Measurements from ENCODE around the gene HPD. TPM values are rescaled to one million over a fixed set of nuclear protein-coding genes. Genes with fewer than 3 reads are reported as not detected.

The HPD gene
- total RNA-seq, 2 experiments from 2014 or later = not detected

DNA sequence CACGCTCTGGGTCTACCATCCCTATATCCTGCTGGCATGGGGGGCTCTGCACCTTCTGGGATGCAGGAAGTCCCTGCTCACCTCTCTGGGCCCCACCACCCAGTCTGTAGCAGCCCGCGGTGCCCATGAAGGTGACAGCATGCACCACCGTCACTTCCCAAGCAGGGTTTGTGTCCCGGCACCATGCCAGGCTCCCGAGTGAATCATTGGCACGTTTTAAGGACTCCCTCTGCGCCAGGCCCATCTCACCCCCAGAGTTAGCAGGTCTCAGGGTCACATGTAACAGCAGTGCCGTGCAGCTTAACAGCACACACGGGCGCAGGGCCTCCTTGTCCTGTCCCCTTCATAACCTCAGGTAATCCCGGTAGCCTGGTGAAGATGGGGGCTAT, 34.9 kb downstream of the HPD start:
- Histone ChIP-seq H3K4me1 (ENCODE audit: insufficient read depth, low read length, poor library complexity, severe bottlenecking) (no peaks in the 10 kb centered on the region), H3K36me3 (ENCODE audit: insufficient read depth, low read length) (peaks cover 71% of the 10 kb centered on the region), H3K9me2 (ENCODE audit: insufficient read depth, low read length) (no peaks in the 10 kb centered on the region), H3K4me2 (ENCODE audit: low read length) (no peak overlapping the region), H3K79me2 (ENCODE audit: insufficient read depth, low read depth, low read length) (no peaks in the 10 kb centered on the region), H3K4me3 (ENCODE audit: low read depth, low read length, poor library complexity, severe bottlenecking) (no peak overlapping the region), H3K27ac (ENCODE audit: low read depth, low read length, poor library complexity, severe bottlenecking) (no peak overlapping the region), H4K20me1 (ENCODE audit: insufficient read depth, low read length) (no peaks in the 10 kb centered on the region; the same call in 1 of the 2 replicates), H2AFZ (ENCODE audit: low read length) (no peak overlapping the region), H3K9me3 (ENCODE audit: low read length) (no peaks in the 10 kb centered on the region)
- TF ChIP-seq EZH2phosphoT487 (IDR thresholded peaks at IDR 0.05; ENCODE audit: borderline replicate concordance, low read depth, low read length) = no peak
- TF ChIP-seq, protein P1, sequence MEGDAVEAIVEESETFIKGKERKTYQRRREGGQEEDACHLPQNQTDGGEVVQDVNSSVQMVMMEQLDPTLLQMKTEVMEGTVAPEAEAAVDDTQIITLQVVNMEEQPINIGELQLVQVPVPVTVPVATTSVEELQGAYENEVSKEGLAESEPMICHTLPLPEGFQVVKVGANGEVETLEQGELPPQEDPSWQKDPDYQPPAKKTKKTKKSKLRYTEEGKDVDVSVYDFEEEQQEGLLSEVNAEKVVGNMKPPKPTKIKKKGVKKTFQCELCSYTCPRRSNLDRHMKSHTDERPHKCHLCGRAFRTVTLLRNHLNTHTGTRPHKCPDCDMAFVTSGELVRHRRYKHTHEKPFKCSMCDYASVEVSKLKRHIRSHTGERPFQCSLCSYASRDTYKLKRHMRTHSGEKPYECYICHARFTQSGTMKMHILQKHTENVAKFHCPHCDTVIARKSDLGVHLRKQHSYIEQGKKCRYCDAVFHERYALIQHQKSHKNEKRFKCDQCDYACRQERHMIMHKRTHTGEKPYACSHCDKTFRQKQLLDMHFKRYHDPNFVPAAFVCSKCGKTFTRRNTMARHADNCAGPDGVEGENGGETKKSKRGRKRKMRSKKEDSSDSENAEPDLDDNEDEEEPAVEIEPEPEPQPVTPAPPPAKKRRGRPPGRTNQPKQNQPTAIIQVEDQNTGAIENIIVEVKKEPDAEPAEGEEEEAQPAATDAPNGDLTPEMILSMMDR (conservative IDR thresholded peaks at IDR 0.05; ENCODE audit: low read length) = no peak
- DNase-seq (ENCODE audit: low spot score) = no peak
- BruUV-seq (replicated peaks) = no TSS peak
- ChIA-PET POLR2A (no interaction called here), CTCF (ENCODE audit: unreplicated experiment) (no interaction called here)
- intact Hi-C loops (cut with micrococcal nuclease; ENCODE audit: unreplicated experiment) = no loop called here

DNA sequence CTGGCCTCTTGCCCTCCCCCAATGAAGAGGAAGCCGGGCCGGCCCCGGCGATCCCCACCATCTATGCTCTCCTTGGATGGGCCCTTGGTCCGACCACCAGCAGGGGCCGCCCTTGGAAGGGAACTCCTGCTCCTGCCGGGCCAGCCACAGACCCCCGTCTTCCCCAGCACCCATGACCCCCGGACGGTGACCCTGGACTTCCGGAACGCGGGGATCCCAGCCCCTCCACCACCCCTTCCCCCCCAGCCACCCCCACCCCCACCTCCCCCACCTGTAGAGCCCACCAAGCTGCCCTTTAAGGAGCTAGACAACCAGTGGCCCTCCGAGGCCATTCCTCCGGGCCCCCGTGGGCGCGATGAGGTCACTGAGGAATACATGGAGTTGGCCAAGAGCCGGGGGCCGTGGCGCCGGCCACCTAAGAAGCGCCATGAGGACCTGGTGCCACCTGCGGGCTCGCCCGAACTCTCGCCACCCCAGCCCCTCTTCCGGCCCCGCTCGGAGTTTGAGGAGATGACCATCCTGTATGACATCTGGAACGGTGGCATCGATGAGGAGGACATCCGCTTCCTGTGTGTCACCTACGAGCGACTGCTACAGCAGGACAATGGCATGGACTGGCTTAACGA, 35.4 kb downstream of the HPD start:
- POLR2A ChIA-PET = no interaction called here
- H3K36me3 ChIP-seq (ENCODE audit: insufficient read depth, low read length) = peaks cover 68% of the 10 kb centered on the region
- no TSS peak for BruUV-seq (replicated peaks)
- intact Hi-C loops (cut with micrococcal nuclease; ENCODE audit: unreplicated experiment) = no loop called here
- H3K9me2 ChIP-seq (ENCODE audit: insufficient read depth, low read length) = no peaks in the 10 kb centered on the region
- H3K27ac ChIP-seq (ENCODE audit: low read depth, low read length, poor library complexity, severe bottlenecking) = no peak overlapping the region
- no peak for DNase-seq (ENCODE audit: low spot score)
- no peaks in the 10 kb centered on the region for H4K20me1 ChIP-seq (ENCODE audit: insufficient read depth, low read length)
- no peak overlapping the region for H3K4me3 ChIP-seq (ENCODE audit: low read depth, low read length, poor library complexity, severe bottlenecking)
- no peaks in the 10 kb centered on the region for H3K4me1 ChIP-seq (ENCODE audit: insufficient read depth, low read length, poor library complexity, severe bottlenecking)
- no peak overlapping the region for H2AFZ ChIP-seq (ENCODE audit: low read length)
- H3K4me2 ChIP-seq (ENCODE audit: low read length) = no peak overlapping the region
- no peaks in the 10 kb centered on the region for H3K79me2 ChIP-seq (ENCODE audit: insufficient read depth, low read depth, low read length)
- TF ChIP-seq, protein P1 (conservative IDR thresholded peaks at IDR 0.05; ENCODE audit: low read length) = no peak
- TF ChIP-seq EZH2phosphoT487 (IDR thresholded peaks at IDR 0.05; ENCODE audit: borderline replicate concordance, low read depth, low read length) = no peak
- CTCF ChIA-PET (ENCODE audit: unreplicated experiment) = no interaction called here
- H3K9me3 ChIP-seq (ENCODE audit: low read length) = no peaks in the 10 kb centered on the region

DNA sequence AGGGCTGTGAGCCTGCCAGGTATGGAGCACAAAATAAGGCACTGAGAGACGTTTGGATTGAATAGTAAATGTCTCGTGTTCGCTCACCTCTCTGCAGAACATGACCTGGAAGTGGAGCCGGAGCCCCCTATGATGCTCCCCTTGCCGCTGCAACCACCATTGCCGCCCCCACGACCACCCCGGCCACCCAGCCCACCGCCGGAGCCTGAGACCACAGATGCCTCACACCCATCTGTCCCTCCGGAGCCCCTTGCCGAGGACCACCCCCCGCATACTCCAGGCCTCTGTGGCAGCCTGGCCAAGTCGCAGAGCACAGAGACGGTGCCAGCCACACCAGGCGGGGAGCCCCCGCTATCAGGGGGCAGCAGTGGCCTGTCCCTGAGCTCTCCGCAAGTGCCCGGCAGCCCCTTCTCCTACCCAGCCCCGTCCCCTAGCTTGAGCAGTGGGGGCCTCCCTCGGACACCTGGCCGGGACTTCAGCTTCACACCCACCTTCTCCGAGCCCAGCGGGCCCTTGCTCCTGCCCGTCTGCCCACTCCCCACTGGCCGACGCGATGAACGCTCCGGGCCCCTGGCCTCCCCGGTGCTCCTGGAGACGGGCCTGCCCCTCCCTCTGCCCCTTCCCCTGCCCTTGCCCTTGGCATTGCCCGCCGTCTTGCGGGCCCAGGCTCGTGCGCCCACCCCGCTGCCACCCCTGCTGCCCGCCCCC, 36.1 kb downstream of the HPD start:
- Histone ChIP-seq H3K9me2 (ENCODE audit: insufficient read depth, low read length) (no peaks in the 10 kb centered on the region), H2AFZ (ENCODE audit: low read length) (no peak overlapping the region), H3K4me3 (ENCODE audit: low read depth, low read length, poor library complexity, severe bottlenecking) (no peak overlapping the region), H3K9me3 (ENCODE audit: low read length) (no peaks in the 10 kb centered on the region), H3K4me2 (ENCODE audit: low read length) (no peak overlapping the region), H3K36me3 (ENCODE audit: insufficient read depth, low read length) (peaks cover 68% of the 10 kb centered on the region), H3K4me1 (ENCODE audit: insufficient read depth, low read length, poor library complexity, severe bottlenecking) (no peaks in the 10 kb centered on the region), H3K27ac (ENCODE audit: low read depth, low read length, poor library complexity, severe bottlenecking) (no peak overlapping the region), H3K79me2 (ENCODE audit: insufficient read depth, low read depth, low read length) (no peaks in the 10 kb centered on the region), H4K20me1 (ENCODE audit: insufficient read depth, low read length) (no peaks in the 10 kb centered on the region)
- DNase-seq (ENCODE audit: low spot score) = no peak
- intact Hi-C loops (cut with micrococcal nuclease; ENCODE audit: unreplicated experiment) = no loop called here
- TF ChIP-seq, protein P1 (conservative IDR thresholded peaks at IDR 0.05; ENCODE audit: low read length) = no peak
- TF ChIP-seq EZH2phosphoT487 (IDR thresholded peaks at IDR 0.05; ENCODE audit: borderline replicate concordance, low read depth, low read length) = no peak
- ChIA-PET CTCF (ENCODE audit: unreplicated experiment) (no interaction called here), POLR2A (no interaction called here)
- BruUV-seq (replicated peaks) = no TSS peak
